GM21423 (cell line): ENCODE measurements around the gene FAM110D.

Experiments
- ATAC-seq: cut with Tn5 transposase; IDR thresholded peaks from one replicate; pipeline ENCODE4 v1.9.1; 2021; ENCODE audit warnings: mild to moderate bottlenecking, moderate library complexity; ENCODE audit not compliant: unreplicated experiment

FAM110D gene

DNA sequence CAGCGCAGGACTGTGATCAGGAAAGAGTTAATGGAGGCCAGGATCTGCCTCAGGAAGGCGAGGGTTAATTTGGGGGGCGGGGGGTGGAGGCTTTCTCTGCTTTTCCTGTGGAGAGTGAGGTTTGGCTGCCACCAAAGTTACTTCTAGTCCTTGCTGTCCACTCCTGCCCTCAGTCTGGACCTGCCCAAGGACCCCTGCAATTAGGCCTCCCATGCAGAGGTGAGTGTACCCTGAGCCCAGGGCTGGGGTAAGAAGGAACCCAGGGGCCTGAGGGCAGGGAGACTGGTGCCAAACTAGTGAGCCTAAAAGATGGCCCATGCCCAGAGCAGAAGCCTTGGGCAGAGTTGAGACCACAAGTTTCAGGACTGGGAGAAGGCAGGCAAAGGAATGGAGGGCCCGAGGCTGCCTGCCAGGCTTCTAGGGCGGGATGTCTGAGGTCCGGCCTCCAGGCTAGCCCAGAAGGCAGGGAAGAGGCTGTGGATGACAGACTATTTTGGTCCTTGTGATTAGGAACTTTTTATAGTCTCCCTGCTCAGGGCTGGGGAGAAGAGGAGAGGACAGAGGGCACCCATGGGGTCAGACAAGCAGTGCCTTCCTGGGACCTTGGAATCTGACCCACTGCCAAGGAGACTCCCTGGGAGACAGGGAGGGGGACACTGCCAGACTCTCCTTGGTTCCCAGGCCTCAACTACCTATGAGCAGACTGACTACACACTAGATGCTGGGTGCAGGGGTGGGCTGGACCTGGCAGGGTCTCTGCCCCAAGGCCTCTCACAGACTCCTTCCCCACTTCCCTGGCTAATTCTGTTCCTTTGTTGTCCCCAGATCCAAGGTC is at the start of gene FAM110D:
Gene FAM110D, plus strand, starts transcription at position 172 of the 835 bp plus-strand sequence. CDS start 2,213 bp downstream, outside the sequence.
- no peak for ATAC-seq

DNA sequence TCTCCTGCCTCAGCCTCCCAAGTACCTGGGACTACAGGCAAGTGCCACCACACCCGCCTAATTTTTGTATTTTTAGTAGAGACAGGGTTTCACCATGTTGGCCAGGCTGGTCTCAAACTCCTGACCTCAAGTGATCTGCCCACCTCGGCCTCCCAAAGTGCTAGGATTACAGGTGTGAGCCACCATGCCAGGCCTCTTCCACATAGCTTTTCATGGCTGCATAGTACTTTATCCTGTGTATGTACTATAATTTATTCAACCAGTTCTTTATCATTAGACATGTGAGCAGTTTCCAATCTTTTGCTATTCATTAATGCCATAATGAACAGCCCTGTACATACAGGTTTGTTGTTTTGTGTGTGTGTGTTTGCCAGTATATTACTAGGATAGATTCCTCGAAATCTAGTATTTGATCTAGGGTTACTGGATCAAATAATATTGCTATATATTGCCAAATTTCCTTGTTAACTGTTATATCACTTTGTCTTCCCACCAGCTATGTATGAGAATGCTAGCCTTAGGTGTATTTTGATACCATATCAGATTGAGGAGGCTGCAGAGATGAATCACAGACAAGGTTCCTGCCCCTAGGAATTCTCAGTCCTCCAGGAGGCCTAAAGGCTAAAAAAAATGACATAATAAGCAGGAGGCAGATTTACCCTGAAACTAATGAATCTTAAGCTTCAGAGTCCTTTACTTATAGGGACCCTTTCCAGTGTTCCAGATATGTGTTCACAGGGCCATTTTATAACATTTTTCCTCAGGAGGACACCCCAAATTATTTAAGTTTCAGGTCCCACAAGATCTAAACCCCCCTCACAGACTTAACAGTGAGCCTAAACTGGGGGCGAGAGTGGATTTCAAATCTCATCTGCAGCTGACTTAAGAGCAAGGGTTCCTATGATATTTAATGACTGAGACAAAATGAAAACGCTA is 49.4 kb upstream of the FAM110D start:
- no peak for ATAC-seq

DNA sequence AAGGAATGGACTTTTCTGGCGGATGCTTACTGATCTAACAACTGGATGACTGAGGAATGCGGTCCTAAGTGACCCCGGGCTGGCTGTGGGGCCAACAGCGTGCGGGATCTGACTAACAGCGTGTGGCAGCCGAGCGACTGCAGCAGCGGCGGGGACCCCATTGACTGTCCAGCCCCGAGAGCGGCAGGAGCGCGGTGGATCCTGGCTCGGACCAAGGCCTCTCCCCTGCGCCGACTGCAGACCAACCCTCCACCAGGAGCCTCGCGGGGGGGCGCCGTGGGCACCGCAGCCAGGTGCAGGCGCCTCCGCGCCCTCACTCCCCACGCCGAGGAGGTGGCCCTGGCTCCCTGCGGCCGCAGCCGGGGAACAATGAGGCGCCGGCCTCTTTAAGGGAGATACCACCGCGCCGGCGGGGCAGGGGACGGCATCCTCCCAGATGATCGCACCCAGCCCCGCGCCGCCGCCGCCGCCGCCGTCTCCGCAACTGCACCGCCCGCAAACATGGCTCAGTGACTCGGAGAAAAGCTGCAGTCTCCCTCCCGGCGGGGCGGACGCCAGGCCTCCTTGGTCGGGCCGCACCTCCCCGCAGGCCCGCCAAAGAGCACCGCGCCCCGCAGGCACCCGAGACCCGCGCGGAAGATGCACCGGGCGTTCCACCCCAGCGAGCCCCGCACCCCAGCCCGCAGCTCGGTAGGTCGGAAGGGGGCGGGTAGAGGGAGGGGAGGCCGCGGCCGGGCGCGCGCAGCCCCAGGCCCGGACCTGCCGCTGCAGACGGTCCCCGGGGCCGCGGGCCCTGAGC is 47.9 kb upstream of the FAM110D start:
- peak; percentile 40 for ATAC-seq

DNA sequence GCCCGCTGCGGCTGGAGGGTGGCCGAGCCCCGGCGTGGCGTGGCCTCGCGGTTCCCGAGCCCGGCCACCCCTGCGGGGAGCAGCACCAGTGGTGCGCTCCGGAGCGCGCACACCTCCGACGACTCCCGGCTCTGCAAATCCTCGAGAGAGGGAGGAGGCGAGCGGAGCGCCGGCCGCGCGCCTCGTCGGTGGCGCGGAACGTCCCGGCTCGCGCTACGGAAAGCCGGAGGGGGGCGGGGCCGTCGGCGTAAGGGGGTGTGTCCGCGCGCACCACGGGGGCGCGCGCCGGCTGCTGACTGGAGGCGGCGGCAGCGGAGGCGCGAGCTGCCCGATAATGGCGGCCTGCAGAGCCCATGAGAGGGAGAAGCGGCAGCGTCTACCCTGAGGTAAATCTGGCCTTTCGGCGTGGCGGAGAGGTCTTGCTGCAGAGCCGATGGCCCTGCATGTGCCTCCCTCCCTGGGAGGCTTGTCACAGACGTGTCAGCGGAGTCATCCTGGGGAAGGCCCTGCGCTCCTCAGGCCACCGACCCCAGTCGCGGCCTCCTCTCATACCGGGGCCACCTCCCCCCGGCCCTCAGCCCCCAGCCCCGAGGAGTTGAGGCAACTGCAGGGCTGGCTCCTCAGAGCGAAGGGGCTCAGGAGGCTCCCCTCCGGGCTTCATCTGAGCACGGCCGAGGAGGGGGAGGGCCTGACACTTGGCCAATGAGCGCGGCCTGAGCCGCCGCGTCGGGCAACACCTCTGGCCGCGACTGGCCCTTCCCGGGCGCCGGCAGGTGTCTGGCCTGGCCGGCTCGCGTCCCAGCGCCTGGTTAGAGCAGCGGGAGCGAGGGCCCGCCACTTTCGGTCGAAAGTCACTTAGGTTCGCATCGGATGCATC is 47.1 kb upstream of the FAM110D start, which contains the start of gene PDIK1L:
Gene PDIK1L, plus strand, starts transcription at position 295 of the 877 bp plus-strand sequence. CDS start 2,485 bp downstream, outside the sequence.
- ATAC-seq, result peak; percentile 68

DNA sequence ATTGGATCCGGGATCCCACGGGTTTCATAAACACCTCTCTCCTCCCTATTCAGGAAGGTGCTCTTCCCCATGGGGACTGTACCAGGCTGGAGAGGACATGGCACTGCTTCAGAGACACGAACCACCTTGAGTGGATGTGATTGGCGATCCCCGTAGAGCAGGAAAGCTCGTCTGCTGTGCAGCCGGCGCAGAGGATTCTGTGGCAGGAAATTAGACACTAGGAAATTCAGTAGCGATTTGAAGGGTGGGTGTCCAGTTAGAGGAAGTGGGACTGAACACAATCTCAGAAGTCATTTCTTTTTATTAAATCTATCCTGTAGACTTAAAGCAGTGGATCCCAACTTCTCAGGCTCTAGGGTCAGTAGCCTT is 46.5 kb upstream of the FAM110D start:
- peak; percentile 4 for ATAC-seq

DNA sequence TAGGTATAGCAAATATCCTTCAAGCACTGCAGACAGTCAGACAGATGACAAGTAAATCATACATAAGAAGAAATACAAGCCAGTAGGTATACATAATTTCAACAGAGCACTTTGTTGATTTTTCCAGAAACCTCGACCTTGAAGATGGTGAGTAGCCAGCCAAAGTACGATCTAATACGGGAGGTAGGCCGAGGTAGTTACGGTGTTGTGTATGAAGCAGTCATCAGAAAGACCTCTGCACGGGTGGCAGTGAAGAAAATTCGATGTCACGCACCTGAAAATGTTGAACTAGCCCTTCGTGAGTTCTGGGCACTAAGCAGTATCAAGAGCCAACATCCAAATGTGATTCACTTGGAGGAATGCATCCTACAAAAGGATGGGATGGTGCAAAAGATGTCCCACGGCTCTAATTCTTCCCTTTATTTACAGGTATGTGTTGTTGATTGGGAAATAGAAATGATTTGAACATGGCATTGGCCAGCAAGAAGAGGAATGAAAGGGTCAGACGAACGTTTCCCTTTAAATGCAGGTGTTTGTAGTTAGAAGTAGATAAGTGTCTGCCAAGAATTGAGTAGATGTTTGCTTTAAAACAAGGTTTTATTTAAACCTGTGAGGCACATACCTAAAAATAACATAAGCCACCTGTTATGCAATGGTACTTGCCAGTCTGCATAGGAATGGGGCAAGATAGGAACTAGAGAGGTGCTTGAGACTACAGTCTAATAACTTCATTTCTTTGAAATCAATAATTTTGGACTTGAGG is 44.5 kb upstream of the FAM110D start:
- ATAC-seq, result no peak

DNA sequence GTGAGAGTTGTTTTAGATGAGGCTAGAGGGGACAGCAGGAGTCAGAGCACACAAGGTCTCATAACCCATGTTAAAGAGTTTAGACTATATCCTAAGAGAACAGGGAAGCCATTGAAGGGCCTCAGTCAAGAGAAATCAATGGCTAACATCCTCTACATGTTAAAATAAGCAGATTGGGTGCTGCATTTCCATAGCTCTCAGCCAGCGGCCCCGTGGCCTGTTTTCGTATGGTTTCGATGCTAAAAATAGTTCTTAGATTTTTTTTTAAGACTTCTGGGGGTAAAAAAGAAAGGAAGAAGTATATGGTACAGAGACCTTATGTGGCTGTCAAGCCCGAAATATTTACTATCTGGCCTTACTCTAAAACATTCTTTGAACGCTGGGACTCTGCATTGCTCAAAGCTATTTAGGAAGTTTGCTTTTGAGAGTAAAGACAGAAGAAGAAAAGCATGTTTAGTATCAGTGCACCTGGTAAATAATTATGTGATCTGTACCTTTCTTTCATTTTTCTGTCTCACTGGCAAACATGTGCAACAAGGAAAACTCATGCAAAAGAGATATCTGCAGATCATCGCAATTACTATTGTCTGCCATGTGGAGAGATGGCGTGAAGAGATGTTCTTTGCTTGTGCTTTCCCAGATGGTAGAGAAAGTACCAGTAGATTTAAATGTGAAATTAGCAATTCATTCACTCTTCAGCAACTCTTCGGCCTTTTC is 38.8 kb upstream of the FAM110D start:
- peak; percentile 57 for ATAC-seq

DNA sequence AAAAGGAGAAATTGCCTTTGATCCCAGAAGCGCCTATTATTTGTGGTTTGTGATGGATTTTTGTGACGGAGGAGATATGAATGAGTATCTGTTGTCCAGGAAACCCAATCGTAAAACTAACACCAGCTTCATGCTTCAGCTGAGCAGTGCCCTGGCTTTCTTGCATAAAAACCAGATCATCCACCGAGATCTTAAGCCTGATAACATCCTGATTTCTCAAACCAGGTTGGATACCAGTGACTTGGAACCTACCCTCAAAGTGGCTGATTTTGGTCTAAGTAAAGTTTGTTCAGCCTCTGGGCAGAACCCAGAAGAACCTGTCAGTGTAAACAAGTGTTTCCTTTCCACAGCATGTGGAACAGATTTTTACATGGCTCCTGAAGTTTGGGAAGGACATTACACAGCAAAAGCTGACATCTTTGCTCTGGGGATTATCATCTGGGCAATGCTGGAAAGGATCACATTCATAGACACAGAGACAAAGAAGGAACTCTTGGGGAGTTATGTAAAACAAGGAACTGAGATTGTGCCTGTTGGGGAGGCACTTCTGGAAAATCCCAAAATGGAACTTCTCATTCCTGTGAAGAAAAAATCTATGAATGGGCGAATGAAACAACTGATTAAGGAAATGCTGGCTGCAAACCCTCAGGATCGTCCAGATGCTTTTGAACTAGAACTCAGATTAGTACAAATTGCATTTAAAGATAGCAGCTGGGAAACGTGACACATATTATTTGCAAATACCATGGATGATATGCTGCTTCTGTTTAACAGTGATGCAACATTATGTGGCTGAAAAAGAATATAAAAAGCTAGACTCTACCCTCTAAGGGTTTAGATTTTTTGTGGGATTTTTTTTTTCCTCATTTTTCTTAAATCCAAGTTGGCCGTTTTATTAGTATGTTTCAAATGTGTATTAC is 36.8 kb upstream of the FAM110D start:
- ATAC-seq, result no peak

DNA sequence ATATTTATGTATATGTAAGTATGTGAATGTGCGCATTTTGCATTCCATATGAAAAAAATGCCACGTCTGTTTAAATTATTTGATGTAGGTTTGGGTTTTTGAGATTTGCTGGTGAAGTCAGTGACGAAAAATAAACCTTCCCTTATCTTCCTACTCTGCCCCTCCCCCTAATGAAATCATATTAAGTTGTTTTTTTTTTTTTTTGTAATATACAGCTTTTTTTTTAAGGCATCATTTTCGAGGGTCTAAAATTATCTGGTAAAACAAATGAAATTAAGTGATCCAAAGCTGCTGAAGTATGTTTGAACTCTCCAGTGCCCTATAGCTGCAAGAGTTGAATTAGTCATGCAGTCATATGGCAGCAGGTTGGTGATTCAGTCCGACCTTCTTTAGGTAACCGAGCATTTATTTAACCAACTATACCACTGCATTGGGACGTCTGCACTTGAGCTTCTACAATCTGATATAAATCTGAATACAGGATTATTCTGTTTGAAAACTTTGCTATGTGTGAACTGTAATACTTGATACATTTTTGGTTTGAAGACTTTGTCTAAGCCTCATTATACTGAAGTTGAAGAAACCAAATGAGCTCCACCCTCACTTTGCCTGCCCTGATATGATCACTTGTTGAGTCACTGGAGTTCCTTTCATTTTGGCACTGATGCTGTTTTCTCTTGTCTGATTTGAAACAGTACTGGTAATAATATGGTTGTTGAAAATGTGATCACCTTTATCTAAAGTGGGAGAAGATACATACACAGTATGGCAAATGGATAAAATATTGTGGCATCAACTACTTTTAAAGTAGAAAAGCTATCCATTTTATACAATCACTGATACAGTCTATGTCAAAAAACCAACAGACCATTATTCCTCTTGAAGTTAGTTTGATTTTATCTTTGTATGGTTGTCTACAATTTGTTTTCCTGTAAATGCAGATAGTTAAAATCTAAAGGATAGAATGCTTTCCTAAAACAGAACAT is 35.6 kb upstream of the FAM110D start:
- no peak for ATAC-seq

DNA sequence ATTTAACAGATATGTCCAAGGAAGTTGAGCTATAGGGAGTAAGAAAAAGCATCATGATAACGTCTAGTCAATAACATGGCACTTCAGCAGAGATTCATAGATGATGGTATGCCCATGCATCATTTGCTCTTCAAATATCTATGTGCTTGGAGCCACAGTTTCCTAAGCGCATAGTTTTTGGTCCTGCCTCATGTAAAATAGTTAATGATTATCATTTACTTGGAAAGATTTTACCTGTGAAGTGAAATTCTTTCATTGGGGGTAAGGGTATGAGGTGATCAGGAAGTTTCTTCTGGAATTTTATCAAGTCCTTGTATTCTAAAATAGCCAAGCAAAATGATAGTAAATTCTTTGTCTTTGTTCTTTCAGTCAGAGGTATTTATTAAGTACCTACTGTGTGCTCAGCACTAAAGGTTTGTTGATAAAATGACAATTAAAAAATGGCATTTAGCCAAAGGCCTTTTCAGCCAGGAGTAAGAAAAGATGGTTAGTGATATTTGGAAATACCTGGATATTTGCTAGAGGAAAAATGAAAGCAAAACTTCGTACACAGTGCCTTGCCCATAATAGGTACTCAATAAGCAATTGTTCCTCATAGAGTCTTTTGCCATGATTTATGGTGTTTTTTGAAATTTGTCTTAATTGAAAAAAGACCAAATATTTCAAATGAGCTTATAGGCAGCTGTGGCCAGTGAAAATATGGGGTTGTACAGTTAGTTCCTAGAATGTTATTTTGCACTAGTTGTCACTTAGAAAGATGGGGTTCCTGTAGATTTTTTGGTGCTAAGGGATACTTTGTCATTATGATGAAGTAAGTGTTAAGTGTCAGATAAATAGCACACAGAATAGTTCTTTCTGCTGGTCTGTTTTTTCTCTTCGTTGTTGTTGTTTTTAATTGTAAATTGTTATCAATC is 34.2 kb upstream of the FAM110D start:
- ATAC-seq, result no peak

DNA sequence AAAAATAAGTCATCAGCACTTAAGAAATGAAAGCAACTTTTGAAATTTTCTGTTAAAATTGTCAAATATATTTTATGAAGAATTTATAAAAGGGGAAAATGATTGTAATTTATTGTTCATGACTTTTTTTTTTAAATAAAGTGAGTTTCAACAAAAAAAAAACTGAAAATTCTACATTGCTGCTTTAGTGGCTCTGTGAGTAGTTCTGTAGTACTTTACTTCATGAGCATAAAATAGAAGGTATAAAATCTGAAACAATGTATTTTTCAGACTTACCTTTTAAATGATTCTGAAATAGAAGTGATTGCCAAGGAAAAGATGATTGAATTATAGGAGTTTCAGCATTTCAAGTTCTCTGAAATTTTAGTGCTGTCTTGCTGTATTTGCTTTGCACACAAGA is 33.5 kb upstream of the FAM110D start:
- no peak for ATAC-seq

DNA sequence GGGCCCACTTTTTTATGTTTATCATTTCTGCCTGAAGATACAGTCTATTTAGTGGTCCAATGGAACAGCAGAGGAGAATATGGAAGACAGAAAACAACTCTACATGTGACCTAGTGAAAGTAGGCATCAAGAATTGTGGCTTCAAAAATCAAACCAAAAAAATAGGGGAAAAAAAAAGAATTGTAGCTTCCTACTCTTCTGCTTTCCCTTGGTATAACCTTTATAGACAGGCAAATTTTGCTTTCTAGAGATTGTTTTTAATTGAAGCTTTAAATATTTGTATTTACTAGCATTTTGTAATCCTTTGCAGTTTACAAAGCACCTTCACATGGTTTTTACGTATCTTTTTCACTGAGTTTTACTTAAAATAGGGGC is 32.9 kb upstream of the FAM110D start:
- ATAC-seq, result no peak

DNA sequence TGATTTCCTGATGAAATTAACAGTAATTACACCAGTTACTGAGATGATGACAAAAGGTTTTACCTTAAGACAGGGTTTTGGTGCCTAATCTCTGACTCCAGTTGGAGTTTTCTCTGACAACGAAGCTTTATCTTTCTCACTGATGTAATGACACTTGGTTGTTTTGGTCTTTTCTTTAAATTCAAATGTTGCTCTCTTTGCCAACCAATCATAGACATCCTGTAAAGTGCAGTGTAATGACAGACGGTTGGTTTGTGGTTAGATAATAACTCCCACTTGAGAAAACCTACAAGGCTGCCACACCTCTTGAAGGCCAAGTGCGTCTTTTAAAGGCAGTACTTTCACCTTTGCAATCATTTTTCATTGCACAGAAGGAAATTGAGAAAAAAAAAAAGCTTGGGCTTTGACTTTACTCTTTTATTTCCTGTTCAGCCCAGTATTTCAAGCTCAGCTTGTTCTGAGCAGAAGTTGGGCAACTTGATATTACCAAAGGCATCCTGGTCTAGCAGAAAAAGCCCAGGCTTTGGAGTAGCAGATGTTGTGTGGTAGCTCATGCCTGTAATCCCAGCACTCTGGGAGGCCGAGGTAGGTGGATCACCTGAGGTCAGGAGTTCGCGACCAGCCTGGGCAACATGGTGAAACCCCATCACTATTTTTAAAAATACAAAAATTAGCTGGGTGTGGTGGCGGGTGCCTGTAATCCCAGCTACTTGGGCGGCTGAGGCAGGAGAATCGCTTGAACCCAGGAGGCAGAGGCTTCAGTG is 32.4 kb upstream of the FAM110D start:
- peak; percentile 76 for ATAC-seq
